Measurements from ENCODE around the gene CHORDC1.

- no peak for TF ChIP-seq CTCF (IDR thresholded peaks at IDR 0.05; ENCODE audit: low read length)
- no peak for TF ChIP-seq EZH2 (IDR thresholded peaks at IDR 0.05; ENCODE audit: borderline replicate concordance, low read length)
These were observed 35.0 kb downstream of the CHORDC1 start for GRCh38 chr11:90187839-90188238.

Measured in OCI-LY1 (cell line).